ENCODE measurements around the gene AGXT. TPM values are rescaled to one million over a fixed set of nuclear protein-coding genes. Genes with fewer than 3 reads are reported as not detected.

Gene AGXT
- total RNA-seq, 2 experiments from 2014 or later, result not detected

- Histone ChIP-seq H3K36me3 (ENCODE audit: insufficient read depth, low read length) (no peaks in the 10 kb centered on the region), H2AFZ (ENCODE audit: low read length) (no peak overlapping the region), H3K4me2 (ENCODE audit: low read length) (no peak overlapping the region), H3K79me2 (ENCODE audit: insufficient read depth, low read depth, low read length) (no peaks in the 10 kb centered on the region), H3K4me3 (ENCODE audit: low read depth, low read length, poor library complexity, severe bottlenecking) (no peak overlapping the region), H3K9me2 (ENCODE audit: insufficient read depth, low read length) (no peaks in the 10 kb centered on the region), H4K20me1 (ENCODE audit: insufficient read depth, low read length) (no peaks in the 10 kb centered on the region), H3K27ac (ENCODE audit: low read depth, low read length, poor library complexity, severe bottlenecking) (no peak overlapping the region), H3K4me1 (ENCODE audit: insufficient read depth, low read length, poor library complexity, severe bottlenecking) (no peaks in the 10 kb centered on the region), H3K9me3 (ENCODE audit: low read length) (no peaks in the 10 kb centered on the region)
- BruUV-seq (replicated peaks), result no TSS peak
- CTCF ChIA-PET (ENCODE audit: unreplicated experiment), result no interaction called here
- intact Hi-C loops (cut with micrococcal nuclease; ENCODE audit: unreplicated experiment), result no loop called here
- DNase-seq (ENCODE audit: low spot score), result no peak
- POLR2A ChIA-PET, result no interaction called here
- TF ChIP-seq EZH2phosphoT487 (IDR thresholded peaks at IDR 0.05; ENCODE audit: borderline replicate concordance, low read depth, low read length), result no peak
- no peak for TF ChIP-seq CTCF (conservative IDR thresholded peaks at IDR 0.05; ENCODE audit: low read length)
Observed at GRCh38 chr2:240921311-240921994, 52.8 kb downstream of the AGXT start.

- CTCF ChIA-PET (ENCODE audit: unreplicated experiment), result no interaction called here
- no peak overlapping the region for H3K27ac ChIP-seq (ENCODE audit: low read depth, low read length, poor library complexity, severe bottlenecking)
- no peak overlapping the region for H3K4me3 ChIP-seq (ENCODE audit: low read depth, low read length, poor library complexity, severe bottlenecking)
- no peaks in the 10 kb centered on the region for H4K20me1 ChIP-seq (ENCODE audit: insufficient read depth, low read length)
- DNase-seq (ENCODE audit: low spot score), result no peak
- H3K4me2 ChIP-seq (ENCODE audit: low read length), result no peak overlapping the region
- no peaks in the 10 kb centered on the region for H3K79me2 ChIP-seq (ENCODE audit: insufficient read depth, low read depth, low read length)
- H3K9me3 ChIP-seq (ENCODE audit: low read length), result no peaks in the 10 kb centered on the region
- intact Hi-C loops (cut with micrococcal nuclease; ENCODE audit: unreplicated experiment), result no loop called here
- POLR2A ChIA-PET, result no interaction called here
- H2AFZ ChIP-seq (ENCODE audit: low read length), result no peak overlapping the region
- H3K9me2 ChIP-seq (ENCODE audit: insufficient read depth, low read length), result no peaks in the 10 kb centered on the region
- H3K4me1 ChIP-seq (ENCODE audit: insufficient read depth, low read length, poor library complexity, severe bottlenecking), result no peaks in the 10 kb centered on the region
- H3K36me3 ChIP-seq (ENCODE audit: insufficient read depth, low read length), result no peaks in the 10 kb centered on the region
- BruUV-seq (replicated peaks), result no TSS peak
- no peak for TF ChIP-seq EZH2phosphoT487 (IDR thresholded peaks at IDR 0.05; ENCODE audit: borderline replicate concordance, low read depth, low read length)
- TF ChIP-seq CTCF (conservative IDR thresholded peaks at IDR 0.05; ENCODE audit: low read length), result no peak
Observed at GRCh38 chr2:240921995-240922244, 53.3 kb downstream of the AGXT start.

- Histone ChIP-seq H3K4me2 (ENCODE audit: low read length) (no peak overlapping the region), H3K36me3 (ENCODE audit: insufficient read depth, low read length) (no peaks in the 10 kb centered on the region), H3K4me1 (ENCODE audit: insufficient read depth, low read length, poor library complexity, severe bottlenecking) (no peaks in the 10 kb centered on the region), H3K9me3 (ENCODE audit: low read length) (no peaks in the 10 kb centered on the region), H3K79me2 (ENCODE audit: insufficient read depth, low read depth, low read length) (no peaks in the 10 kb centered on the region), H3K27ac (ENCODE audit: low read depth, low read length, poor library complexity, severe bottlenecking) (no peak overlapping the region), H4K20me1 (ENCODE audit: insufficient read depth, low read length) (no peaks in the 10 kb centered on the region), H3K9me2 (ENCODE audit: insufficient read depth, low read length) (no peaks in the 10 kb centered on the region), H2AFZ (ENCODE audit: low read length) (no peak overlapping the region), H3K4me3 (ENCODE audit: low read depth, low read length, poor library complexity, severe bottlenecking) (no peak overlapping the region)
- ChIA-PET CTCF (ENCODE audit: unreplicated experiment) (no interaction called here), POLR2A (no interaction called here)
- BruUV-seq (replicated peaks), result no TSS peak
- no peak for TF ChIP-seq CTCF (conservative IDR thresholded peaks at IDR 0.05; ENCODE audit: low read length)
- TF ChIP-seq EZH2phosphoT487 (IDR thresholded peaks at IDR 0.05; ENCODE audit: borderline replicate concordance, low read depth, low read length), result no peak
- intact Hi-C loops (cut with micrococcal nuclease; ENCODE audit: unreplicated experiment), result no loop called here
- DNase-seq (ENCODE audit: low spot score), result no peak
Observed at GRCh38 chr2:240922245-240922981, 53.8 kb downstream of the AGXT start.
